IPS-20b (cell line): ENCODE data around the gene ESRRB.
"Not testable (repeated sequence)": the region's sequence is repeated elsewhere in the genome, so short reads cannot be mapped to it uniquely, and the experiment has no call there.

Experiments used
- H3K27ac ChIP-seq: one replicate; pipeline ENCODE4 v1.5.1; 2013; ENCODE audit warnings: low read length
- H3K27me3 ChIP-seq: 2 replicates; pipeline ENCODE4 v1.6.1; 2013; ENCODE audit warnings: mild to moderate bottlenecking, low read length, inconsistent platforms; ENCODE audit not compliant: insufficient read depth
- H3K36me3 ChIP-seq: 2 replicates; pipeline ENCODE4 v1.6.1; 2013; ENCODE audit warnings: low read depth, mild to moderate bottlenecking, inconsistent platforms, low read length, moderate library complexity; ENCODE audit not compliant: insufficient read depth
- H3K4me1 ChIP-seq: 2 replicates; pipeline ENCODE4 v1.6.1; 2013; ENCODE audit warnings: mild to moderate bottlenecking, control low read depth, inconsistent platforms, low read length, moderate library complexity; ENCODE audit not compliant: insufficient read depth
- H3K4me3 ChIP-seq: 2 replicates; pipeline ENCODE4 v1.5.1; 2013; ENCODE audit warnings: mild to moderate bottlenecking, low read length, inconsistent platforms
- H3K9ac ChIP-seq: 2 replicates; pipeline ENCODE4 v1.6.1; 2013; ENCODE audit warnings: low read depth, mild to moderate bottlenecking, inconsistent platforms, low read length, moderate library complexity
- H3K9me3 ChIP-seq: 2 replicates; pipeline ENCODE4 v1.6.1; 2013; ENCODE audit warnings: mild to moderate bottlenecking, low read depth, low read length, inconsistent platforms; ENCODE audit not compliant: insufficient read depth

Gene ESRRB

GRCh38 chr14:76502219-76502618 is 126.3 kb downstream of the ESRRB start:
- no peak overlapping the region for H3K4me3 ChIP-seq
- no peaks in the 10 kb centered on the region for H3K9me3 ChIP-seq
- H3K36me3 ChIP-seq: no peaks in the 10 kb centered on the region
- H3K27me3 ChIP-seq: no peaks in the 10 kb centered on the region
- no peak overlapping the region for H3K27ac ChIP-seq
- H3K4me1 ChIP-seq: no peaks in the 10 kb centered on the region
- no peak overlapping the region for H3K9ac ChIP-seq

- no peaks in the 10 kb centered on the region for H3K36me3 ChIP-seq
- no peaks in the 10 kb centered on the region for H3K4me1 ChIP-seq
- no peak overlapping the region for H3K27ac ChIP-seq
- H3K4me3 ChIP-seq: no peak overlapping the region
- H3K9me3 ChIP-seq: no peaks in the 10 kb centered on the region
- no peak overlapping the region for H3K9ac ChIP-seq
- H3K27me3 ChIP-seq: no peaks in the 10 kb centered on the region
These were observed 126.7 kb downstream of the ESRRB start for GRCh38 chr14:76502638-76503037.

GRCh38 chr14:76509311-76509710 is 133.4 kb downstream of the ESRRB start:
- H3K9me3 ChIP-seq: no peaks in the 10 kb centered on the region
- peaks cover 11% of the 10 kb centered on the region; the same call in 1 of the 2 replicates for H3K4me1 ChIP-seq
- H3K36me3 ChIP-seq: no peaks in the 10 kb centered on the region
- no peak overlapping the region for H3K27ac ChIP-seq
- H3K27me3 ChIP-seq: no peaks in the 10 kb centered on the region
- no peak overlapping the region for H3K9ac ChIP-seq
- no peak overlapping the region for H3K4me3 ChIP-seq

GRCh38 chr14:76510181-76510580 is 134.2 kb downstream of the ESRRB start:
- Histone ChIP-seq H3K9ac (no peak overlapping the region), H3K4me1 (peaks cover 11% of the 10 kb centered on the region; the same call in 1 of the 2 replicates), H3K27me3 (no peaks in the 10 kb centered on the region), H3K9me3 (no peaks in the 10 kb centered on the region), H3K4me3 (no peak overlapping the region), H3K36me3 (no peaks in the 10 kb centered on the region), H3K27ac (no peak overlapping the region)

GRCh38 chr14:76514213-76514998 is 138.5 kb downstream of the ESRRB start:
- no peak overlapping the region for H3K27ac ChIP-seq
- no peaks in the 10 kb centered on the region for H3K27me3 ChIP-seq
- no peak overlapping the region for H3K9ac ChIP-seq
- no peaks in the 10 kb centered on the region; the same call in 1 of the 2 replicates for H3K9me3 ChIP-seq
- H3K36me3 ChIP-seq: no peaks in the 10 kb centered on the region
- no peak overlapping the region for H3K4me3 ChIP-seq
- peaks cover 11% of the 10 kb centered on the region; the same call in 1 of the 2 replicates for H3K4me1 ChIP-seq

- Histone ChIP-seq H3K9ac (no peak overlapping the region), H3K4me3 (no peak overlapping the region), H3K27ac (no peak overlapping the region), H3K4me1 (no peaks in the 10 kb centered on the region), H3K9me3 (peaks cover 6% of the 10 kb centered on the region), H3K27me3 (no peaks in the 10 kb centered on the region), H3K36me3 (no peaks in the 10 kb centered on the region)
These were observed 140.9 kb downstream of the ESRRB start for GRCh38 chr14:76516884-76517283.

- no peaks in the 10 kb centered on the region for H3K27me3 ChIP-seq
- no peaks in the 10 kb centered on the region for H3K36me3 ChIP-seq
- no peaks in the 10 kb centered on the region for H3K4me1 ChIP-seq
- peaks cover 6% of the 10 kb centered on the region for H3K9me3 ChIP-seq
- H3K4me3 ChIP-seq: no peak overlapping the region
- H3K9ac ChIP-seq: no peak overlapping the region
- no peak overlapping the region for H3K27ac ChIP-seq
These were observed 142.4 kb downstream of the ESRRB start for GRCh38 chr14:76518366-76518765.

GRCh38 chr14:76525106-76525821 is 149.3 kb downstream of the ESRRB start:
- Histone ChIP-seq H3K4me1 (no peaks in the 10 kb centered on the region; the same call in 1 of the 2 replicates), H3K36me3 (no peaks in the 10 kb centered on the region), H3K27me3 (no peaks in the 10 kb centered on the region), H3K9me3 (peaks cover 6% of the 10 kb centered on the region; the same call in 1 of the 2 replicates), H3K27ac (no peak overlapping the region), H3K4me3 (no peak overlapping the region), H3K9ac (no peak overlapping the region)

GRCh38 chr14:76531085-76531484 is 155.1 kb downstream of the ESRRB start:
- Histone ChIP-seq H3K4me1 (peaks cover 3% of the 10 kb centered on the region; the same call in 1 of the 2 replicates), H3K36me3 (no peaks in the 10 kb centered on the region), H3K4me3 (no peak overlapping the region), H3K27me3 (no peaks in the 10 kb centered on the region), H3K9me3 (no peaks in the 10 kb centered on the region), H3K27ac (no peak overlapping the region), H3K9ac (no peak overlapping the region)

GRCh38 chr14:76531821-76532318 is 155.9 kb downstream of the ESRRB start:
- Histone ChIP-seq H3K4me3 (no peak overlapping the region), H3K9ac (no peak overlapping the region)

GRCh38 chr14:76536636-76537035 is 160.7 kb downstream of the ESRRB start:
- H3K4me3 ChIP-seq, H3K4me1 ChIP-seq, H3K27ac ChIP-seq, H3K36me3 ChIP-seq, H3K9me3 ChIP-seq, H3K9ac ChIP-seq, H3K27me3 ChIP-seq: not testable (repeated sequence)

More at GRCh38 chr14:76531821-76532318, 155.9 kb downstream of the ESRRB start:
- H3K9me3 ChIP-seq: no peaks in the 10 kb centered on the region
- H3K4me1 ChIP-seq: peaks cover 3% of the 10 kb centered on the region; the same call in 1 of the 2 replicates
- H3K27me3 ChIP-seq: no peaks in the 10 kb centered on the region
- no peak overlapping the region for H3K27ac ChIP-seq
- no peaks in the 10 kb centered on the region for H3K36me3 ChIP-seq
